CD4-positive, alpha-beta T cell treated with Interleukin-2 at 100 ng/mL for 4 hours (primary cell): ENCODE measurements around the gene NOD2.

Source experiments
- DNase-seq: peaks from one replicate; pipeline ENCODE4 v3.0.0-alpha.2; 2020; ENCODE audit warnings: low spot score

The NOD2 gene

DNA sequence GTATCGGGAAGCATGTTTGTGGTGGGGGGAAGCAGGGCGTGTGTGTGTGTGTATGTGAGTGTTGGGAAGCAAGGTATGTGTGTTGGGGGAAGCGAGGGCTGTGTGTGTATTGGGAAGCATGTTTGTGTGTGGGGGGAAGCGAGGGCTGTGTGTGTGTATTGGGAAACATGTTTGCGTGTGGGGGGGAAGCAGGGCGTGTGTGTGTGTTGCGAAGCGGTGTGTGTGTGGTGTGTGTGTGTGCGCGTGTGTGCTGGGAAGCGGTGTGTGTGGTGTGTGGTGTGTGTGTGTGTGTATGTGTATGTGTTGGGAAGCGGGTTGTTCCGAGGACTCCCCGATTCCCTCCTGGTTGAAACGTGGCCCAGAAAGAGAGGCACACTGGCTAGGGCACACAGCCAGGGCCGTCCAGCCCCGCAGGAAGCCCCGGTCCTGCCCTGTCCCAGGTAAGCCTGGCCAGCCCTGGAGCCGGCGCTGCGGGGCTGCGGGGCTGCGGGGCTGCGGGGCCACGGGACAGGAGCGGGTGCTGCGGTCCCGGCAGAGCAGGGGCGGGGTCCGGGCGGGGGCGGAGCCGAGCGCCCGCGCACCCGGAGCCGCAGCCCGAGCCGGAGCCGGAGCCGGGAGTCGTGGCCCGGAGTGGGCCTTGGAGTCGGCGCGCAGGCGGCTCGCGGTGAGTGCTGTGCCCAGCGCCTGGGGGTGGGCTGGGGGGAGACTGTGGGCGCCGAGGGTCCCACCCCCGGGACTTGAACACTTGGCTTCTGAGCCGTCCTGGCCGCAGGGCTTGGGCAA lies at the start of gene NOD2:
Gene NOD2, plus strand, starts transcription at position 608 of the 783 bp plus-strand sequence. CDS start 5,890 bp downstream, outside the sequence.
- DNase-seq, result no peak

DNA sequence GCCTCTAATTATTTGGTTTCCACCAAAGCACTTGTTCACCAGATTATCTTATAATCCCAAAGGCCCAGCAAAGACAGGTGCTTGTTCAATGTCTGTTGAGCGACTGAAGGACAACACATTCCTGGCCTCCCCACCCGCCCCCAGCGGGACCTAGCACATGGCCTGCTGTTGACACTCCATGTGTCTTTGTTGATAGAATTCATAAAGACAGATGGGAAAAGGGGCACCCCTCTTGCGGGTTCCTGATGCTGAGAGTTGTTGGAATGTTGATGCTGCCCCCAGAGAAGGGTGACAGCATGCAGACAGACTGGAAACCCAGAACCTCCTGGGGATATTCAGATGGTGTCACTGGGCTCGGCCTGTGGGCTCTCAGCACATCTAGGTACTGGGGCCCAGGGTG lies 49.2 kb upstream of the NOD2 start:
- no peak for DNase-seq

DNA sequence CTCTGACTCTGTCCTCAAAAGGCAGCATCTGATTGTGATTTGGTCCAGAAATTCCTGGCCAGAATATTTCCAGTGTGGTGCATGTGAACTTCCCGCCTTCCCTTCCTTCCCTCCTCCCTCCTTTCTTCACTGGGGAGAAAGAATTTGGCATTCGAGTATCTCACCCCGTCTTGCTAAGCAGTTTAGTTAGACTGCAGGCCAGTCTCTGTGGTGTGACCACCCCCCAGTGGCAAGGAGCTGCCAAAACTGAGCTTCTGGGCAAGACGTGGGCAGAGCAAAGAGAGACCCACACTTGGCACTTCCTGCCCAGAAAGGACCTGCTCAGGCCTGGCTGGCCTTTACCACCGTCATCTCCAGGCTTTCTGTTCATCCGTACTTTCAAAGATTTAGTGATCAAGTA lies 48.7 kb upstream of the NOD2 start:
- DNase-seq, result peak; percentile 38

DNA sequence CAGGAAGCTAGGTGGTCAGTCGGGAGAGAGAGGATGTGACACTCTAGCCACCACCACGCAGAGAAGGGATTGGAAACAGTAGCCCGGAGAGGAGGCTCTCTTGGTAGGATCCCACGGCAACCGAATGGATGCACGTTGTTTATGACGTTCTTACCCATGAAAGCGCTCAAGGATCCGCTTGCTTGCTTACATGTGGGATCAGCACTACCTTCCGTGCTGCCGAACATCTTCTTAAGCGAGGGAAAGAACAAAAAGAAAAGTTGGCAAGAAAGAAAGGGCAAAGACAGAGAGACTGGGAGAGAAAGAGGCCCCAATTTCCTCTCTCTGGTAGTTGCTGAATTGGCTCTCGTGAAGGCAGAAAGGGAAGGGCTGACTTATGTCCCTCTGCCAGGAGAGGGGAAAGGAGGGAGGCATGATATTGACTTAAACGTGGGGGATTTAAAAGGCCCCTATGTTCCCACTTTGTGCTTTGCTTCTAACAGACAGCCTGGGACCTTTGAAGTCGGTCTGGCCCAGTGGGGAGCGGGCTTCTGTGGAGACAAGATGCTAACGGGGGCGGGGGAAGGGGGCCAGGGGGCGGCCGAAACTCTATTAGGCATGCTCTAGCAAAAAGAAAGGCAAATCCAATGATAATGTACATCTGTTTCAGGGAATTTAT lies 47.7 kb upstream of the NOD2 start:
- no peak for DNase-seq

DNA sequence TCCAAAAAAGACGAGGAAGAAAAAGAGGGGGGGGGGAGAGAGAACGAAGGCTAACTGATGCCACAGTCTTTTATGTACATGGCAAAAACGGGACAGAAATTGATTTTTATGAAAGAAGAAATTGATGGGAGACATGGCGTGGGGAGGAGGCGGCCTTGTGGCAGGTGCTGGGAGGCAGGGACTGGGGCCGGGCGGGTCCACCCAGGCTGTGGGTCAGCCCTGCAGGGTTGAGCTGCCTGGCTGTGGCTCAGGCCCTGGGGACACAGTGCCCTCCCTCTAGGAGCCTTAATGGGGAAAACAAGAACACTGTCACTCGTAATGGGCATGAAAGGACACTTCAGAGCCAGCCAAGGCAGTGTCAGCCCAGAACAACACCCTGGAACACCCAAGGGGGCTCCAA lies 47.1 kb upstream of the NOD2 start:
- no peak for DNase-seq

DNA sequence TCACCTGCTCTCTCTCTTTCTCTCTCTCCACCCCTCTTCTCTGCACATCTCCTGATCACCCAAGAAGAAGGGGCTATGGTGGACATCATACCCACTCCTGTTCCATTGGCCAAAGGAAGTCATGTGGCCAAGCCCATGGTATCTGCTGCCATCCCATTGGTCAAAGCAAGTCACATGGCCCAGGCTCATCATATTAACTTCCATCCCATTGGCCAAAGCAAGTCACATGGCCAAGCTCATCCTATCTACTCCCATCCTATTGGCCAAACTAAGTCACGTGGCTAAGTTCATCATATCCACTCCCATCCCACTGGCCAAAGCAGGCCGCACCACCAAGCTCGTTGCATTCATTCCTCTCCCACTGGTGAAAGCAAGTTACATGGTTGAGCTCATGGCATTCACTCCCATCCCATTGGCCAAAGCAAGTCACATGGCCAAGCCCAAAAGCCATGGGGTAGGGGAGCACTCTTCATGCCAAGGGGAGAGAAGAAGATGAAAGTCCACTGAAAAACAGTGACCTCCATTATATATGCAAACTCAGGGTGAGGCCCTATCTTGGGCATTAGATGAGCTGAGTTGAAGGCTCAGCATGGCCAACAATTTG lies 41.5 kb upstream of the NOD2 start:
- no peak for DNase-seq

DNA sequence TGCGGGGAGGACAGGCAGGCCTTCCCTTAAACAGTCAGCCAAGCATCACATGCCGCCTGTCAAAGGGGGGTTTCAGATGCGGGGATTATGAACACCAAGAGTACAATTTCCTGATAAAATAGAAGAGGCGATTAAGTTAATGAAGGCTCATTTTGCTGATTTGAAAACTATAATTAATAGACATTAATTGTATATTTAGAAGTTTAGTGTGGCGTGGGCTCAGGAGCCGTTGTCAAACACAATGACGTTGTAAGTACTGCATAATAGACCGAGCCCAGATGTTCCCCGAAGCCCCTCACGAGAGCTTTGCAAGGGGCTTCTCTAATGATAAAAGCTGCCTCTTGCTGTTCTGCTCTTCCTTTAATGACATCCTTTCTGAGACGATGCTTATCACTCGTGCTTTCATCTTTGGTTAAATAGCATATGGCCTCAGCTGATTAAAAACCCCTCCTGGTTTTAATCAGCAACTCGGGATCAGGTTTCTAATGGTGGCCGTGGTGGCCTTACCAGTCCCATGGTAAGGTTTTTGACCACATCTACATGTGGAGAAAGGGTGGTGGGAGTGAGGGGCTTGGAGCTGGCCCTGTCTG lies 40.5 kb upstream of the NOD2 start:
- no peak for DNase-seq

DNA sequence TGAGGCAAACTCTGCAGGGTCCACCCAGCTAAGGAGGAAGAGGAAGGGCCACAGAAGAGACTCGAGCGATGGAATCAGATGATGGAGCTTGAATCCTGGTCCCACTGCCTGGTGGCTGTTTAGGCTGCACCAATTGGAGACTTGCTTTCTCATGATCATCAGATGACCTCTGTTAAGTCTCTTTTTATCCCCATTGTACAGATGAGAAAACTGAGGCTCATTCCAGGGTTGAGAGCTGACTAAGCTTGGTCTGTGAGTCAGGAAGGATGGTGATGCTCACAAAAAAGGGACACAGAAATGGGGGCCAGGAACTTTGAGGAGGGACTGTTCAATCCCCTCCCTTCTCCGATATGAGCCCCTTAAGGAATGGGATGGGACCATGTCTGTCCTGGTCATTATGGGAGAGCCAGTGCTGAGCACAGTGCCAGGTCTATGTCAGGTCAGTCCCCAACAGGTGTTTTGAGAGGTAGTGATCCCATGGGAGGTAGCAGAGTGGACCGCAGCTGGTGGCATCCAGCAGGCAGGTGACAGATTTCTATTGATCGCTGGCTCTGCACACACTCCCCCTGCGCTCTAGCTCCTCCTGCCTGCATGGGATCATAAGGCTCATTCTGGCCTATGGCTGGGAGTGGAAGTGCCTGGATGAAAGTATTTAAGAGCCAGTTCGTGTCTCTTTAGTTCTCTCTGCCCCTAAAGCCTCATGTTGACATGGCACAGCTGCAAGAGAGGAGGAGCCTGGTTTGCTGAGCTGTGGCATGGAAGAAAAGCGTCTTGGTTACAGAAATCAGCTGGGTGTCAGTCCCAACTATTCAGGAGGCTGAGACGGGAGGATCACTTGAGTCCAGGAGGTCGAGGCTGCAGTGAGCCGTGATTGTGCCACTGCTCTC lies 39.5 kb upstream of the NOD2 start:
- DNase-seq, result no peak

DNA sequence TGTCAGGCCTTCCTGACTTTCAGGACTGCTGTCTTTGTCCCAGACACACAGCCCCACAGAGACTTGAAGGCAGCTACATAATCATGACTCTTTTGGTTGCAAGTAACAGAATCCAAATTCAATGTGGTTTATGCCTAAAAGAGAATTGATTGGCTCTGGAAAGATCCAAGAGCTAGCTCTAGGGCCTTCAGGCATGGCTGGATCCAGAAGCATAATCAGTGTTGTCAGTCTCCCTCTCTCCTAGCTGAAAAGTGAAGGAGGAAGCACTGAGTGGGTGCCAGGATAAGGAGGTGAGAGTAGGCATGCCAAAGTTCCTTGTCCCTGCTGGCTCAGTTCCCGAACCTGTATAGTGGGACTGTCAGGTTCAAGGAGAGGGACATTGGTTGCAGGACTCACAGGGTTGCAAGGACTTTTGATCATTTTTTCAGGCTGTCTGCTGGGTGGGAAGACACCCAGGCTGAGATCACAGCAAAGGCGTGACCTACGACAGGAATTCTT lies 37.8 kb upstream of the NOD2 start:
- DNase-seq, result no peak

DNA sequence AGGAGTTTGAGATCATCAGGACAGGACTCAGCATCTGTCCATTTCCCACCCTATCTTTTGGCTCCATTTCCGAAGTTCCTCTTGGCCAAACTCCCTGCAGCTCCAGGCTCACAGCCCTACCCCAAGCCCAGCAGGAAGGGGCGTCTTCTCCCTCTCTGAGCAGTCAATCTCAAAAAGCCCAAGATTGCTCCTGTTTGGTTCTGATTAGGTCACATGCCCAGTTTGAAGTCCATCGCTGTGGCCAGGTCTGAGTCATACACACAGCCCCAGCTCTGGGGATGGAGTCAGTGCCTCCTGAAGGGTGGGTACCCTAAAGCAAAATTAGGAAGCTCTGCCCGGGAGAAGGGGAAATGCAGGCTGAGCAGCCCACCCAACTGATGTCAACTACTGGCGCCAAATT lies 36.2 kb upstream of the NOD2 start:
- no peak for DNase-seq

DNA sequence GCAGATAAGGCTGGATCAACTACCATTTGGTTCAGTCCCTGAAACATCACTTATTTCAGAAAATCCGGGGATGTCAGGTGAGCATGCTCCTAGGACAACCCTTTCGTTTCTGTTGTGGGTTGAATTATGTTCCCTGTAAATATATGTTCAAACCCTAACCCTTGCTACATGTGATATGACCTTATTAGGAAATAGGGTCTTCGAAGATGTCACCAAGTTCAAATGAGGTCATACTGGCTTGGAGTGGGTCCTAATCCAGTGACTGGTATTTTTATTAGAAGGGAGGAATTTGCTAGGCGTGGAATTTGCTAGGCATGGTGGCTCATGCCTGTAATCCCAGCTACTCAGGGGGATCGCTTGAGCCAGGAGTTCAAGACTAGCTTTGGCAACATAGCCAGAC lies 33.6 kb upstream of the NOD2 start:
- no peak for DNase-seq

DNA sequence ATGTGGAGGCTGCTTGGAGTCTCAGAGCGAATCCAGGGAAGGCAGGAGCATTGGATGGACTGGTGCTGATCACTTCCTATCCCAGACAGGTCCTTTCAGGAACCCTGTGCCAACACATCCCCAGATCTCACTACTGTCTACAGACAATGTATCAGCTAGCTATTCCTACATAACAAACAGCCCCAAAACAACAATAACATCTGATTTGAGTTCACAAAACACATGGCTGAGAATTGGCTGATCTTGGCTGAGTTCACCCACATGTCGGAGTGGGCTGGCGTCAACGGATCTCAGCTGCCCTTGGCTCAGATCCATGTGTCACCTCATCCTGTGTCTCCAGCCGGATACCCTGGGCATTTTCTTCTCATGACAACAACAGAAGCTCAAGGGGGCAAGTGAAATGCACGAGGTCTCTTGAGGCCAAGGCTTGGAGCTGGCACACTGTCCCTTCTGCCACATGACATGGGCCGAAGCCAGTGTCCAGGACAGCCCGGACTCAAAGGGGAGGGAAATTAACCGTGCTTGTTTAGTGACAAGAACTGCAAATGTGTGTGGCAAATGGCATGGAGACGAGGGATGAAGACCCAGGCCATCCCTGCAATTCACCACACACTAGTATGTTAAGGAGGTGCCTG lies 31.0 kb upstream of the NOD2 start:
- DNase-seq, result no peak

DNA sequence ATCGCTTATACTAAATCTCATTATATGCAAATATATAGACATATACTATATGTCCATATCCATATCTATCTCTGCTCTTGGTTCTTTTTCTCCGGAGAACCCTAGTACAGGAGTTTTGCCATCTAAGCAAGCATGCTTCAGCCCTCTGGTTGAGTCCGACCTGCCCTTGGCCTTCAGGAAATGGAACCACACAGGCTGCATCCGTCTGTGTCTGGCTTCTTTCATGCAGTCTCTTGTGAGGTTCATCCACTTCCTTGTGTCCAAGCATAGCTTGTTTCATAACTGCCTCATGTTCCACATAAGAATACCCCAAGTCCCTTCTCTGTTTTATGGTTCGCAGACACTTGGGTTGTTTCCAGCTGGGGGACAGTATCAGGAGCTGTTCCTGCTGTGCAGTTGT lies 29.1 kb upstream of the NOD2 start:
- DNase-seq, result no peak

DNA sequence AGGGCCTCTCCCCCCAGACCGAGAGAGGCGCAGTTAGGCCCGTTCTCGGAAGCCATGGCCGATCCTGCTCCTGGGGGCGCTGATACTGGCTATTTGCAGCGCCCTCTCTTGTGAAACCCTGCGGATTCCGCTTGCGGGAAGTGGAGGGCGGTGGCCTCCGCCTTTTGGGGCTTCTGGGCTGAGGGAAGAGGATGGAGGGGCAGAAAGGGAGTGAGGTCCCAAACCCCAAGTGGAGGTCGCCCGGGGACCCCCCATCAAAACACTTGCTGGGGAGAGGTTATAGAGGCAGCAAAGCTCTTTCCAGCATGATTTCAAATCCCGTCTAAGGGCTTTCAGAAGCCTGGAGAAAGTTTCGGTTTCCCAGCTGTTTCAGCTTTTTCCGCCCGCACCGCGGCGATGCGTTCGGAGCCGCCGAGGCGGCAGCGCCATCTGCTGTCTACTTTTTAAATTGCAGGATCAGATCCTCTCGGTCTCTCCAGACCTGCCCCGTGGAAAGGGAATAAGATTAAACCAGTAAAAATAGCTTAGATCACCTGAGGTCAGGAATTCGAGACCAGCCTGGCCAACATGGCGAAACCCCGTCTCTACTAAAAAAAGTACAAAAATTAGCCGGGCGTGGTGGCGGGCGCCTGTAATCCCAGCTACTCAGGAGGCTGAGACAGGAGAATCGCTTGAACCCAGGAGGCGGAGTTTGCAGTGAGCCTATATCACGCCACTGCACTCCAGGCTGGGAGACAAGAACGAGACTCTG lies 28.1 kb upstream of the NOD2 start:
- DNase-seq, result peak; percentile 89

DNA sequence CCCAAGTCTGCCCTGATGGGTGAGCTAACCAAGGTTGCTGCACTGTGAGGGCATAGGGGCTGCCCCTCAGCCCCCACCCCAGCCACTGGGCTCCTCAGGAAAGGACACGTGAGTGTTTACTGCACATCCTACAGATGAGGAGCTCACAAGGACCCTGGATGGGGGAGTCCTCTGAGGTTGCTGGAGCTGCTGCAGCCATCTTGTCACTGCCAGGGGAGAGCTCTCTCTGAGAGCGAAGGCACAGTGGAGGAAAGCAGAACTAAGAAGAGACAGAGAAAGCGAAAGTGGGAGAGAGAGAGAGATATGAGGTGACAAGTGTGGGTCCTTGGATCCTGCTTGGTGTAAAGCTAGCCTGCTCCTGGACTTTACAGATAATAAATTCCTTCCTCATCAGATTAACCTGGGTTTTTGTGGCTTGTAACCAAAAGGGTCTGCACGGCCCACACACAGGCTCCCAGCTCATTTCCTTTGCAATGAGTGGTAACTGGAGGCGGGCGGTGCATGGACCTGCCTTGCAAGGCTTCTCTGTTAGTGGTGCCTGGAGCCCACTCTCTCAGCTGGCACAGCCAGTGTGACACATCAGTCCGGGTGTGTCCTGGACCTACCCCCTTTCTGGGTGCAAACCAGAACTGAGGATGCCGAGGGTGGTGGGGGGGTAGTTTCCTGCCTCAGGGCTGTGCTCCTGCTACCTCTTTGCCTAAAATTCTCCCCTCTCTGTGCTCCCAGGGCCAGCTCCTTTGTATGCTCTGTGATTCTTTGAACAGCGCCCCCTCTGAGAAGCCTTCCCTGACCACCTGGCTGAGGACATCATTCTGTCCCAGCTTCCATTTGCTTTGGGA lies 26.5 kb upstream of the NOD2 start:
- DNase-seq, result peak; percentile 56

DNA sequence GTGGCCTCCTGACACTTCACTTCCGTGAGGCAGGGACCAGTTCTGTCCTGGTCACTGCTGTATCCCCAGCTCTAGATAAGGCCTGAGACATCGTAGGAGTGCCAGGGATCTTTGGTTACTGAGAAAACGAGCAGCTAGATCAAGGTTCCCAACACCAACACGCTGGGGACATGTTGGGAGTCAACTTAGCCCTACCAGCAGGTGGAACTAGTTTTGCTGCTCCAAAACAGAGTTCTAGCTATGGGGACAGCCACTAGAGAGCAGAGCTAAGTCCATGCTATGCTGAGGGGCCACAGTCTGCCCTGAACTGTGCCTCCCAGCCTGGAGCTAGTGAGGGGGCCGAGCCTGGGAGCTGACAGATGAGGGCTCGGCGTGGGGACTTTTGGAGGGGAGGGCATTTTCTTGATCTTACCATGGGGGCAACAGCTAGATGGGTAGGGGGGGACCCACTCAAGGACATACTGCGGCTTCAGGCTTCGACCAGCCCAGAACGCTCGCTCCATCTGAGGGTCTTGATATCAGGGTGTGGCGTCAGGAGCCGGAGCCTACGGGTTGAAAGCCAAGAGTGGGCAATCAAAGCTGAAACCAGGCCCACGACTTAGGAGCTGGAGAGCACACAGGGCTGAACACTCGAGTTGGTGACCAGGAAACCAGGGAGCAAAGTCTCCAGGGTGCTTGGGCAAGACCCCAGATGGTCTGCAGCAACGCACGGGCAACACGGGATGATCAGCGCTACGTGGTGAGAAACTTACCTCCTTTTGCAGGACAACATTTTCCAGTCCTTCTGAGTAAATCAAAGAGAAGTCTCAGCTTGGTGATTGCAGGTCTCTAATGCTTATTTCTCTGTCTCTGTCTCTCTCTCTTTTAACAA lies 25.7 kb upstream of the NOD2 start:
- DNase-seq, result peak; percentile 33

DNA sequence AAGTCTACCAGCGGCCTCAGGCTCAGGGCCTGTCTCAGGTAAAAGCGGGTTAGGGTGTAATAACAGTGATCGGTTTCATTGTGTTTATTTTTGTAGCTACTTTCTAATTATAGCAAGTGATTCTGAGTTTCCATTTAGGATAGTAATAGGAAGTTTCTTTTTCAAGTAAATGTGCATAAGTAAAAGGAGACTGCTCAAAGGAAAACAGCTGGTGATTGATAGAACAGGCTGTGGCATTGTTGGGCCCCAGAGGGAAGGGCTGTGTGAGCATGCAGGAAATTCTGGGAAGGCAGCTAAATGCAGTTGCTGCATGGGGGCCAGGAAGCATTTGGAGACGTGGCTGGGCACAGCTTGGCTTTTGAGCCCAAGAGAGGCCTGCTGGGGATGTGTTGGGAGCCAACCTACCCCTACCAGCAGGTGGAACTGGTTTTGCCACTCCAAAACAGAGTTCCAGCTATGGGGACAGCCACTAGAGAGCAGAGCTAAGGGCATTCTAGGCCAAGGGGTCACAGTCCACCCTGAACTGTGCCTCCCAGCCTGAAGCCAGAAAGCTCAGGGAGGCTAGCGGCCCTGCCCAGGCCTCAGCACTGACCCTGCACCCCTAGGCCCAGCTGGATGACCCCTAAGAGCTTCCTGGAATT lies 24.9 kb upstream of the NOD2 start:
- DNase-seq, result no peak

DNA sequence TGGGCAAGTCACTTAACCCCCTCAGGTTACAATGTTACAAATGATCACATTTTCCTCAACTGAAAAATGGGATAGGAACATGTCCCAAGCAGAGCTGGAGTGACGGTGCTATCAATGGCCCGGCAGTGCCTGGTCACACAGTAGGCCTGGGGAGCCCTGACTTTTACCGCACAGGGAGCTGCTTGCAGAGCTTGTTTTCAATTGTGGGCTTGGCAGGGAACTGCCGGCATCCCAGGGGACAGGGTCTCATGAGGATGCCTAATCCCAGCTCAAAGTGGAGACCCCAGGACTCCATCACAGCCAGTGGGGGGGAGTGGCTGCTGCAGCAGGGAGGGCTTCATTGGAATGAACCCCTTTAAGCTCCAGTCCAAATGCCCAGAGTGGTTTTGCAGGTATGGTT lies 23.7 kb upstream of the NOD2 start:
- no peak for DNase-seq
